K562 (cell line): ENCODE data around the gene PITPNC1. TPM values are rescaled to one million over a fixed set of nuclear protein-coding genes. Genes with fewer than 3 reads are reported as not detected.

Source experiments
- CBFB ChIP-seq: sonication (generic); formaldehyde crosslinking; IDR thresholded peaks from 2 replicates; pipeline ENCODE4 v1.4.0; 2020; ENCODE audit warnings: mild to moderate bottlenecking, missing genetic modification reagents
- KLF6 ChIP-seq: fragments of 250-450 bp; sonication (Bioruptor Pico); IDR thresholded peaks from 2 replicates; pipeline ENCODE4 v1.4.0; 2020; ENCODE audit warnings: mild to moderate bottlenecking, moderate library complexity, borderline replicate concordance
- LCOR ChIP-seq: sonication (generic); formaldehyde crosslinking; IDR thresholded peaks from 2 replicates; pipeline ENCODE4 v1.8.0; 2022; ENCODE audit warnings: mild to moderate bottlenecking, missing genetic modification reagents
- MTA1 ChIP-seq: fragments of 450-650 bp; IDR thresholded peaks from 2 replicates; pipeline ENCODE4 v1.6.1; 2017; ENCODE audit warnings: borderline replicate concordance
- PRPF4 ChIP-seq: fragments of 200-400 bp; formaldehyde crosslinking; IDR thresholded peaks from one replicate; pipeline ENCODE4 v1.6.1; 2017; ENCODE audit warnings: low read length, low read depth, mild to moderate bottlenecking; ENCODE audit not compliant: insufficient read depth, poor library complexity, severe bottlenecking
- RBM14 ChIP-seq: fragments of 200-400 bp; formaldehyde crosslinking; IDR thresholded peaks from 2 replicates; pipeline ENCODE4 v1.6.1; 2018; ENCODE audit warnings: low read depth, mild to moderate bottlenecking, low read length, moderate library complexity, borderline replicate concordance; ENCODE audit not compliant: insufficient read depth
- SP2 ChIP-seq: IDR thresholded peaks from 2 replicates; pipeline ENCODE4 v1.6.1; 2011; ENCODE audit warnings: mild to moderate bottlenecking, low read depth, low read length, moderate library complexity; ENCODE audit not compliant: poor library complexity, severe bottlenecking; ENCODE audit errors: extremely low read depth
- SREBF2 ChIP-seq: sonication (generic); formaldehyde crosslinking; IDR thresholded peaks from 2 replicates; pipeline ENCODE4 v1.4.0; 2020; ENCODE audit warnings: mild to moderate bottlenecking, missing genetic modification reagents
- SRSF9 ChIP-seq: fragments of 200-400 bp; formaldehyde crosslinking; IDR thresholded peaks from 2 replicates; pipeline ENCODE4 v1.6.1; 2017; ENCODE audit warnings: low read depth, low read length, borderline replicate concordance
- YY1 ChIP-seq, 3 experiments: IDR thresholded peaks; 2 replicates each; pipeline ENCODE4 v1.6.1; 2011; ENCODE audit warnings: low read length in 2 of 3, mild to moderate bottlenecking in 2 of 3, moderate library complexity in 2 of 3, borderline replicate concordance in 1 of 3, control low read depth in 1 of 3, low read depth in 1 of 3; ENCODE audit not compliant: insufficient read depth in 3 of 3, insufficient replicate concordance in 2 of 3, control insufficient read depth in 1 of 3, insufficient read length in 1 of 3; ENCODE audit errors: extremely low read depth in 1 of 3
- ZC3H8 ChIP-seq: fragments of 450-650 bp; IDR thresholded peaks from 2 replicates; pipeline ENCODE4 v1.6.1; 2017
- ZNF24 ChIP-seq: fragments of 450-650 bp; IDR thresholded peaks from 2 replicates; pipeline ENCODE4 v1.6.1; 2016
- ZNF561 ChIP-seq: fragments of 450-650 bp; formaldehyde crosslinking; conservative IDR thresholded peaks from 2 replicates; pipeline ENCODE4 v1.4.0; 2020; ENCODE audit warnings: mild to moderate bottlenecking, moderate library complexity
- polyA plus RNA-seq, 8 experiments: library from polyadenylated mRNA; depleted of rRNA in 4 of 8; stranded (reverse) in 5 of 8; unstranded in 3 of 8; fragments of >200 nt; fragmentation: Nextera tagmentation in 2 of 8; fragmentation: Illumina TruSeq in 1 of 8; extraction: Ambion mirVana in 2 of 8; extraction: Trizol in 1 of 8; gene quantifications; 2 replicates each; pipeline versions ENCODE4 v1.2.1 to v1.2.3, GENCODE V29; 2011 to 2014; ENCODE audit warnings: inconsistent platforms in 1 of 8, missing spikeins in 1 of 8
- total RNA-seq, 7 experiments: library from RNA; depleted of rRNA in 6 of 7; stranded (reverse); fragments of >200 nt in 6 of 7; fragmentation: Illumina TruSeq in 2 of 7; extraction: Trizol in 2 of 7; gene quantifications; 2 replicates each; pipeline versions ENCODE4 v1.2.1 to v1.2.3, GENCODE V29; 2011 to 2021; ENCODE audit warnings: low replicate concordance in 1 of 7
- TF ChIP-seq, protein P1 (sequence below), 2 experiments: fragments of 450-650 bp in 1 of 2; sonication (generic) in 1 of 2; formaldehyde crosslinking in 1 of 2; IDR thresholded peaks; 2 replicates each; pipeline versions ENCODE4 v1.7.1 to v1.9.0; 2016 to 2022; ENCODE audit warnings: inconsistent platforms in 1 of 2, mild to moderate bottlenecking in 1 of 2, missing genetic modification reagents in 1 of 2
- TF ChIP-seq, protein P2 (sequence below): sonication (generic); formaldehyde crosslinking; IDR thresholded peaks from 2 replicates; pipeline ENCODE4 v1.8.0; 2022; ENCODE audit warnings: missing genetic modification reagents, mild to moderate bottlenecking, moderate library complexity, borderline replicate concordance

Gene PITPNC1
- total and polyA plus RNA-seq, 9 of the 15 experiments (the other 6 are each of a cell fraction or from before 2014, with no cell fraction given): 0.11 to 1.1 (median 0.65) TPM

DNA sequence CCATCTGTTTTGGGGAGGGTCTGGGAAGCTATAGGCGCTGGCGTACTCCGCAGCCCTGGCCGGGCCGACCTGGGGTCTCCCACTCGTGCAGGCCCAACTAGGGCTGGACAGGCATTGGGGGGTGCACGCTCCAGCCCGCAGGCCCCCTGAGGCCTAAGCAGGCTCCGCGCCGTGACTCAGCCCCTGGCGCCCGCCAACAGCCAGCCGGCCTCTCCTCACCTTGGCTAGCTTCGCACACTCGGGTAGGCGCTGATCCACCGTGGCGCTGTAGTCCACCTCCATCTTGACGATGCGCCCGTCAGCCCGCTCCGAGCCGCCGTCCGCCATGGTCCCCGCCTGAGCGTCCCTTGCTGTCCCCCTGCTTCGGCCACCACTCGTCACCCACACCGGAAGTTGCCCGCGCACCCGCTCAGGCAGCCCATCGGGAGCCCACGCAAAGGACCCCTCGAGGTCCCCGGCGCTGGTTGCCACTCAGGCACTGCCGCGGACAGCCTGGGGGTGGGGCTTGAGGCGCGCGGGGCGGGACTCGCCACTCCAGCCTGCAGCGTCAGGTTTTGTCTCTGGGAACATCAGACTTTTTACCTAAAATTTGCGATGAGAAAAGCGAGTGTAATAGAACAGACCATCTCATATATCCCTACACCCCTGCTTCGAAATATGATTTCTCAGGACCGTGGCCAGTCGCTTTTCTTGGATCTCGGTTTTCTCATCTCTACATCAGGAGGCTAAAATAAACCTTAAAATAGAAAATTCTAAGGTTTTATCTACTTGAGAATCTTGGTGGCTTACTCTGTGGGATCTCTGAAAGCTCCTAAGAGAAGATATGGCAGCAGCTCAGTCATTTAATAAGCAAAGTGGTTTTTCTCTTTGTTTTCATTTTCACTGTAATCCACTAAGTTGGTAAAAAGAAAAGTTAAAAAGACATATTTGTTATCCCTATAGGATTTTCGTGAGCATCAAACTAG, 10.6 kb upstream of the PITPNC1 start, which contains the start of gene PSMD12 (continued):
- no peak for TF ChIP-seq SRSF9
- TF ChIP-seq CBFB: peak; percentile 72; the same call in 1 of the 2 replicates
- no peak for TF ChIP-seq RBM14
- no peak for TF ChIP-seq SP2
- no peak for TF ChIP-seq KLF6 (CRISPR knock-in tag)
- peak; percentile 22; the same call in 1 of the 2 replicates for TF ChIP-seq LCOR
- no peak for TF ChIP-seq ZNF561 (CRISPR knock-in tag)
- TF ChIP-seq ZNF24: 0 out of 2 replicates have a peak, but pooled peaks have one; percentile 27
- no peak for TF ChIP-seq SREBF2 (CRISPR knock-in tag)
- TF ChIP-seq PRPF4: peak; percentile 70
- TF ChIP-seq YY1 (IDR thresholded peaks at IDR 0.05; ENCODE audit: borderline replicate concordance in 1 of 3, control insufficient read depth in 1 of 3, extremely low read depth in 1 of 3, insufficient read depth in 3 of 3, insufficient read length in 1 of 3, insufficient replicate concordance in 2 of 3, low read depth in 1 of 3, low read length in 2 of 3): peak; percentile 58 to 91 (median 88)
- TF ChIP-seq, protein P1, sequence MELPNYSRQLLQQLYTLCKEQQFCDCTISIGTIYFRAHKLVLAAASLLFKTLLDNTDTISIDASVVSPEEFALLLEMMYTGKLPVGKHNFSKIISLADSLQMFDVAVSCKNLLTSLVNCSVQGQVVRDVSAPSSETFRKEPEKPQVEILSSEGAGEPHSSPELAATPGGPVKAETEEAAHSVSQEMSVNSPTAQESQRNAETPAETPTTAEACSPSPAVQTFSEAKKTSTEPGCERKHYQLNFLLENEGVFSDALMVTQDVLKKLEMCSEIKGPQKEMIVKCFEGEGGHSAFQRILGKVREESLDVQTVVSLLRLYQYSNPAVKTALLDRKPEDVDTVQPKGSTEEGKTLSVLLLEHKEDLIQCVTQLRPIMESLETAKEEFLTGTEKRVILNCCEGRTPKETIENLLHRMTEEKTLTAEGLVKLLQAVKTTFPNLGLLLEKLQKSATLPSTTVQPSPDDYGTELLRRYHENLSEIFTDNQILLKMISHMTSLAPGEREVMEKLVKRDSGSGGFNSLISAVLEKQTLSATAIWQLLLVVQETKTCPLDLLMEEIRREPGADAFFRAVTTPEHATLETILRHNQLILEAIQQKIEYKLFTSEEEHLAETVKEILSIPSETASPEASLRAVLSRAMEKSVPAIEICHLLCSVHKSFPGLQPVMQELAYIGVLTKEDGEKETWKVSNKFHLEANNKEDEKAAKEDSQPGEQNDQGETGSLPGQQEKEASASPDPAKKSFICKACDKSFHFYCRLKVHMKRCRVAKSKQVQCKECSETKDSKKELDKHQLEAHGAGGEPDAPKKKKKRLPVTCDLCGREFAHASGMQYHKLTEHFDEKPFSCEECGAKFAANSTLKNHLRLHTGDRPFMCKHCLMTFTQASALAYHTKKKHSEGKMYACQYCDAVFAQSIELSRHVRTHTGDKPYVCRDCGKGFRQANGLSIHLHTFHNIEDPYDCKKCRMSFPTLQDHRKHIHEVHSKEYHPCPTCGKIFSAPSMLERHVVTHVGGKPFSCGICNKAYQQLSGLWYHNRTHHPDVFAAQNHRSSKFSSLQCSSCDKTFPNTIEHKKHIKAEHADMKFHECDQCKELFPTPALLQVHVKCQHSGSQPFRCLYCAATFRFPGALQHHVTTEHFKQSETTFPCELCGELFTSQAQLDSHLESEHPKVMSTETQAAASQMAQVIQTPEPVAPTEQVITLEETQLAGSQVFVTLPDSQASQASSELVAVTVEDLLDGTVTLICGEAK (IDR thresholded peaks at IDR 0.05): peak; percentile 86
- TF ChIP-seq, protein P1 (CRISPR knock-in tag; IDR thresholded peaks at IDR 0.05): no peak
- TF ChIP-seq MTA1: peak; percentile 56; the same call in 1 of the 2 replicates
- TF ChIP-seq ZC3H8: no peak
- TF ChIP-seq, protein P2, sequence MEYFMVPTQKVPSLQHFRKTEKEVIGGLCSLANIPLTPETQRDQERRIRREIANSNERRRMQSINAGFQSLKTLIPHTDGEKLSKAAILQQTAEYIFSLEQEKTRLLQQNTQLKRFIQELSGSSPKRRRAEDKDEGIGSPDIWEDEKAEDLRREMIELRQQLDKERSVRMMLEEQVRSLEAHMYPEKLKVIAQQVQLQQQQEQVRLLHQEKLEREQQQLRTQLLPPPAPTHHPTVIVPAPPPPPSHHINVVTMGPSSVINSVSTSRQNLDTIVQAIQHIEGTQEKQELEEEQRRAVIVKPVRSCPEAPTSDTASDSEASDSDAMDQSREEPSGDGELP (CRISPR knock-in tag): peak; percentile 81; the same call in 1 of the 2 replicates
